Choroid plexus epithelial cell (primary cell): ENCODE data around the gene CD34.

ENCODE experiments used
- DNase-seq: peaks from one replicate; pipeline ENCODE4 v3.0.0-alpha.2; 2010; ENCODE audit warnings: low read depth
- H3K4me3 ChIP-seq: 2 replicates; pipeline ENCODE4 v1.5.1; 2011; ENCODE audit warnings: low read depth, mild to moderate bottlenecking, control low read depth, low read length, moderate library complexity
- TF ChIP-seq, protein P1 (sequence below): conservative IDR thresholded peaks from 2 replicates; pipeline ENCODE4 v1.5.1; 2011; ENCODE audit warnings: low read depth, mild to moderate bottlenecking, control low read depth, inconsistent platforms, low read length, moderate library complexity

CD34 gene

DNA sequence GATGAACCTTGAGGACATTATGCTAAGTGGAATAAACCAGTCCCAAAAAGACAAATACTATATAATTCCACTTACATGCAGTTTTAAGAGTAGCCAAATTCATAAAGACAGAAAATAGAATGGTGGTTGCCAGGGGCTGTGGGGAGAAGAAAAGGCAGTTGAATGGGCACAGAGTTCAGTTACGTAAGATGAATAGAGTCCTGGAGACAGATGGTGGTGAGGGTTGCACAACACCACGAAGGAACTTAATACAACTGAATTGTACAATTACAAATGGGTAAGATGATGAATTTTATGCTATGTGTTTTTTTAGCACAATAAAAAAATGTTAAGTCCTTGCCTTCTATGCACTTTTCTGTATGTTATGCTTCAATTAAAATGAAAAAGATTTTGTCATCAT, 66.6 kb downstream of the CD34 start:
- DNase-seq = no peak
- TF ChIP-seq, protein P1, sequence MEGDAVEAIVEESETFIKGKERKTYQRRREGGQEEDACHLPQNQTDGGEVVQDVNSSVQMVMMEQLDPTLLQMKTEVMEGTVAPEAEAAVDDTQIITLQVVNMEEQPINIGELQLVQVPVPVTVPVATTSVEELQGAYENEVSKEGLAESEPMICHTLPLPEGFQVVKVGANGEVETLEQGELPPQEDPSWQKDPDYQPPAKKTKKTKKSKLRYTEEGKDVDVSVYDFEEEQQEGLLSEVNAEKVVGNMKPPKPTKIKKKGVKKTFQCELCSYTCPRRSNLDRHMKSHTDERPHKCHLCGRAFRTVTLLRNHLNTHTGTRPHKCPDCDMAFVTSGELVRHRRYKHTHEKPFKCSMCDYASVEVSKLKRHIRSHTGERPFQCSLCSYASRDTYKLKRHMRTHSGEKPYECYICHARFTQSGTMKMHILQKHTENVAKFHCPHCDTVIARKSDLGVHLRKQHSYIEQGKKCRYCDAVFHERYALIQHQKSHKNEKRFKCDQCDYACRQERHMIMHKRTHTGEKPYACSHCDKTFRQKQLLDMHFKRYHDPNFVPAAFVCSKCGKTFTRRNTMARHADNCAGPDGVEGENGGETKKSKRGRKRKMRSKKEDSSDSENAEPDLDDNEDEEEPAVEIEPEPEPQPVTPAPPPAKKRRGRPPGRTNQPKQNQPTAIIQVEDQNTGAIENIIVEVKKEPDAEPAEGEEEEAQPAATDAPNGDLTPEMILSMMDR = no peak
- H3K4me3 ChIP-seq = no peak overlapping the region

- TF ChIP-seq, protein P1 = no peak
- H3K4me3 ChIP-seq = no peak overlapping the region
- no peak for DNase-seq
Measured at GRCh38 chr1:207842506-207842905, 68.4 kb downstream of the CD34 start.

DNA sequence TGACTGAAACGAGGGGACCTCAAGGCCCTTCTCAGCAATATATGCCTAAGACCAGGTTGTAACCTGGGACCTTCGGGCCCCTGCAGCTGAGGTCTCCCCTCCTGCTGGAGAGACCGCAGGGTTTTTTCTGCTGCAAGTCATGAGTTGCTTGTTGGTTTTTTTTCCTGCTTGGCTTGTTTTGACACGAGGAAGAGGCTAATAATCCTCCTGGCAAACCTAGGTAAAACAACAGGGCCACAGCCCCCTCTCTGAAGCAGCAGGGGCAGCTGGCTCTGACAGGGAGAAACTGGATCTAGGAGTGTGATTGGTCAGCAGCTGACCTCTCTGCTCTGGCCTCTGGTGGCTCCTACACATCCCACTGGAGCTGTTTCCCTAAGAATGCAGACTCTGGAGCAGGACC, 69.0 kb downstream of the CD34 start:
- TF ChIP-seq, protein P1 = no peak
- no peak overlapping the region for H3K4me3 ChIP-seq
- DNase-seq = no peak

- TF ChIP-seq, protein P1 = no peak
- no peak for DNase-seq
- no peak overlapping the region for H3K4me3 ChIP-seq
Measured at GRCh38 chr1:207841293-207841692, 69.6 kb downstream of the CD34 start.

DNA sequence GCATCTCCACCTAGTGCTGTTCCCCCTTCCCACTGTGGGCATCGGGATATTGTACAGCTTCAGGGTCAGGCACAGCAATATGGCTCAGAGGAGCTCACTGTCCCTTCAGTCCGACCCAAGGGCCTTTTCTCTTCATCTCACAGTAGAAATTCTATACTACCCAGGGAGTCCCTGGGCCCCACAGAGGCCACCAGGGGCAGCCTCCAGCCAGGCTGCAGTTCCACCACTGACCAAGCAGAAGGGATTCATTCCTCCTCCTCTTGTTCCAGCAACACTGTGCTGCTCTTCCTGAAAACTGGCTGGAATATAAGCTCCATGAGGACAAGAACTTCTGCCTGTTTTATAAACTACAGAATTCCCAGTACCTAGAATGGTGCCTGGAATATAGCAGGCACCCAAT, 70.5 kb downstream of the CD34 start:
- no peak overlapping the region for H3K4me3 ChIP-seq
- TF ChIP-seq, protein P1 = peak; percentile 32
- DNase-seq = peak; percentile 35

DNA sequence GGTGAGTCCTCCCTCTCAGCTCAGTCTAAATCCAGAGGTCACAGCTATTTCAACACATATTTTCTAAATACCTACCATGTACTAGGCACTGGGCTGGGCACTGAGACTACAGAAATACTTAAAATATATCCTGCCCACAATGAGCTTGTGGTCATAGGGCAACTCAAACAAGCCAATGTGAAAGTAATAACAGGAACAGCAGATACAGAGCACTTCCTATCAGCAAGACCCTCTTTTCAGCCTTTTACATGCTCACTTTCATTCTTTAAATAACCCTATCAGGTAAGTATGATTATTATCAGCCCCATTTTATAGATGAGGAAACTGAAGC, 71.9 kb downstream of the CD34 start:
- TF ChIP-seq, protein P1 = no peak

GRCh38 chr1:207838156-207839082, 72.5 kb downstream of the CD34 start:
- DNase-seq = peak; percentile 23
- H3K4me3 ChIP-seq = no peak overlapping the region
- TF ChIP-seq, protein P1 = no peak

More for the DNA sequence above, 71.9 kb downstream of the CD34 start:
- DNase-seq = no peak
- H3K4me3 ChIP-seq = no peak overlapping the region
